Nephron (organoid): Measurements from ENCODE around the gene TDP2.

Source experiments
- H3K27ac Mint-ChIP-seq, 3 experiments: 2 replicates each; pipeline ENCODE4 v1.8.0; 2020; ENCODE audit warnings: mixed read lengths in 3 of 3, mild to moderate bottlenecking in 2 of 3, moderate library complexity in 1 of 3
- H3K27me3 Mint-ChIP-seq: 2 replicates; pipeline ENCODE4 v1.8.0; 2021; ENCODE audit warnings: low read depth, mild to moderate bottlenecking, moderate library complexity, mixed read lengths
- H3K36me3 Mint-ChIP-seq: 2 replicates; pipeline ENCODE4 v1.8.0; 2020; ENCODE audit warnings: low read depth, mixed read lengths
- H3K4me1 Mint-ChIP-seq: 2 replicates; pipeline ENCODE4 v1.8.0; 2020; ENCODE audit warnings: mixed read lengths
- H3K4me3 Mint-ChIP-seq, 3 experiments: 2 replicates each; pipeline ENCODE4 v1.8.0; 2020; ENCODE audit warnings: mild to moderate bottlenecking in 3 of 3, mixed read lengths in 3 of 3, moderate library complexity in 2 of 3
- H3K9me3 Mint-ChIP-seq: 2 replicates; pipeline ENCODE4 v1.8.0; 2020; ENCODE audit warnings: mixed read lengths
- TF ChIP-seq, protein P1 (sequence below), 3 experiments: fragments of 200-600 bp; sonication (generic); IDR thresholded peaks; one replicate each; pipeline ENCODE4 v1.5.0; 2021; ENCODE audit warnings: antibody characterized with exemption in 3 of 3; ENCODE audit not compliant: unreplicated experiment in 3 of 3

Gene TDP2

DNA sequence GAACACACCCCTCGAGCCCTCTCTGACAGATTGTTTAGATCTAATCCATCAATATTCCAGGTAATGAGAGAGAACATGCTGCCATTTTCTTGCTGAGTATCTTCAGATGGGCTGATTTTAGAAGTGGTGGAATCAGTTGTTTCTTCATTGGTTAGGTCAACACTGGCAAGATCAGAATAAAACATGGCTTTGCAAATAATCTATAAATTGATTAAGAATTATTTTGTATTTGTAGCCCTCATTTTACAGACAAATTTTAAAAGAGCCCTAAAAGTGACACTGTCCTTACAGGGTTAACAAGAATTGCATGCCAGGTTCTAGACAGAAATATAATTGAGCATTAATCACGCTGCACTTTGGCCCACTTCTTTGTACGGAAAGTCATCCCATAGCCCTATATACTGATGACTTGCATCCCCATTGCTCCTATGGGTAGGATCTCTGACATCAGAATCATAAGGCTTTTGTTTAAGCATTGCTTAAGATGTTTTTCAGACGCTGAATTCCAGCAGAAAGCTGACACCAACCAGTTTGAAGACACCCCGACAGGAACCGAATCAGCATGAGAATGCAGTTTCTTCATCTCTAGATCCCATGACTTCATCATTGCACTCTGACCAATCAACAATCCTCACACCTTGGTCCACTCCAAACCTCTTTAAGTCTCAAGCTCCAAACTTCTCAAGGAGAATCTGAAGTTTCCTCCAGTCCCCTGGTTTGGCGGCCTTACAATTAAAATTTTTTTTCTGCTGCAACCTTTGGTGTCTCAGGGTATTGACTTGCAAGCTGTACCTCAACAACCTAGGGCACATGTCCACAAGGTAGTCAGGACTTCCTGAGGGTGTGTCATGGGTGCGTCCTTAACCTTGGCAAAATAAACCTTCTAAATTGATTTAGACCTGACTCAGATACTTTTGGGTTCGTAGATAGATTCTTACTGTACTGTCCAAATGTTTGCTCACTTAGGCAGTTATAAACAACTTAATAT lies 7.8 kb downstream of the TDP2 start:
- Mint-ChIP-seq H3K9me3 (no peaks in the 10 kb centered on the region), H3K36me3 (peaks cover 58% of the 10 kb centered on the region), H3K27ac (no peak overlapping the region), H3K27me3 (no peaks in the 10 kb centered on the region), H3K4me1 (peaks cover 13% of the 10 kb centered on the region), H3K4me3 (no peak overlapping the region)
- TF ChIP-seq, protein P1, sequence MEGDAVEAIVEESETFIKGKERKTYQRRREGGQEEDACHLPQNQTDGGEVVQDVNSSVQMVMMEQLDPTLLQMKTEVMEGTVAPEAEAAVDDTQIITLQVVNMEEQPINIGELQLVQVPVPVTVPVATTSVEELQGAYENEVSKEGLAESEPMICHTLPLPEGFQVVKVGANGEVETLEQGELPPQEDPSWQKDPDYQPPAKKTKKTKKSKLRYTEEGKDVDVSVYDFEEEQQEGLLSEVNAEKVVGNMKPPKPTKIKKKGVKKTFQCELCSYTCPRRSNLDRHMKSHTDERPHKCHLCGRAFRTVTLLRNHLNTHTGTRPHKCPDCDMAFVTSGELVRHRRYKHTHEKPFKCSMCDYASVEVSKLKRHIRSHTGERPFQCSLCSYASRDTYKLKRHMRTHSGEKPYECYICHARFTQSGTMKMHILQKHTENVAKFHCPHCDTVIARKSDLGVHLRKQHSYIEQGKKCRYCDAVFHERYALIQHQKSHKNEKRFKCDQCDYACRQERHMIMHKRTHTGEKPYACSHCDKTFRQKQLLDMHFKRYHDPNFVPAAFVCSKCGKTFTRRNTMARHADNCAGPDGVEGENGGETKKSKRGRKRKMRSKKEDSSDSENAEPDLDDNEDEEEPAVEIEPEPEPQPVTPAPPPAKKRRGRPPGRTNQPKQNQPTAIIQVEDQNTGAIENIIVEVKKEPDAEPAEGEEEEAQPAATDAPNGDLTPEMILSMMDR (IDR thresholded peaks at IDR 0.05; ENCODE audit: unreplicated experiment in 3 of 3): no peak

DNA sequence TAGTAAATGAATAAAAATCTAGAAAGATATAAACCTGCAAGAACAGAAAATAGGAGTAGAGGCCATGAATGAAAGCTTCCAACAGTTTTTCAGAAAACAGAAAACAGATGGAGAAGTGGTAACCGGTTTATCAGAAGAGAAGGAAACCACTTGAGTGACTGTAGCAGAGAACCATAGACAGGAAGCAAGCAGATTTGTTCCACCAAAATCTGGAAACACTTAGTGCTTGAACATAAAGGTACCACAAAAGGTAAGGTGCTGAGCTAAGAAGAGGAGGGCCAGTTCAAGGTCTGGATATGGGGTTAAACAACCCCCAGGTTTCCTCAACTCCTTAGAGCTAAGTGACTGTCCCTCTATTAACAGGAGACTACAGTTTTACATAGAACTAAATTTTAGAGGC lies 11.5 kb downstream of the TDP2 start:
- Mint-ChIP-seq H3K9me3 (no peaks in the 10 kb centered on the region), H3K4me1 (no peaks in the 10 kb centered on the region), H3K36me3 (peaks cover 56% of the 10 kb centered on the region), H3K27ac (no peak overlapping the region), H3K4me3 (no peak overlapping the region), H3K27me3 (no peaks in the 10 kb centered on the region)
- TF ChIP-seq, protein P1 (IDR thresholded peaks at IDR 0.05; ENCODE audit: unreplicated experiment in 3 of 3): no peak

- no peak overlapping the region for H3K27ac Mint-ChIP-seq
- no peaks in the 10 kb centered on the region for H3K9me3 Mint-ChIP-seq
- no peak overlapping the region for H3K4me3 Mint-ChIP-seq
- H3K4me1 Mint-ChIP-seq: peaks cover 5% of the 10 kb centered on the region
- TF ChIP-seq, protein P1 (IDR thresholded peaks at IDR 0.05; ENCODE audit: unreplicated experiment in 3 of 3): no peak
- peaks cover 22% of the 10 kb centered on the region for H3K27me3 Mint-ChIP-seq
- H3K36me3 Mint-ChIP-seq: peaks cover 38% of the 10 kb centered on the region
These were observed 16.3 kb downstream of the TDP2 start for GRCh38 chr6:24650365-24650764.

DNA sequence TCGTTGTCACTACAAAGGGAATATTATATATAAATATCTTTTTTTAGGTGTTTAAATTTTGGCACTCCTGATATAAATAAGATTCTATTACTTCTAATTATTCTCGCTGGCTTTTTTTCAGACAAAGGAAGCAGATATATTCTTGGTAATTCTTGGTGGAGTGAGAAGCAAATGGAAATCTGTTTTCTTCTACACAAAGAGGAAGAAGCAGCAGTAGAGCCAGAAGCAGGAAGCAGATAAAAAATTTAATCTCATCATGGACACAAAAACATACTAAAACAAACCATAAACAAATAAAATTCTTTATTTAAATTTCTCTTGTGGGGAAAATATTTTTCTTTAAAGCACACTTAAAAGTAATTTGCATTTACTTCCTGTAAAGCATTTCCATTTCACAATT lies 17.0 kb downstream of the TDP2 start:
- H3K27ac Mint-ChIP-seq: no peak overlapping the region
- H3K4me1 Mint-ChIP-seq: peaks cover 8% of the 10 kb centered on the region
- H3K27me3 Mint-ChIP-seq: peaks cover 28% of the 10 kb centered on the region
- H3K9me3 Mint-ChIP-seq: no peaks in the 10 kb centered on the region
- peaks cover 38% of the 10 kb centered on the region for H3K36me3 Mint-ChIP-seq
- TF ChIP-seq, protein P1 (IDR thresholded peaks at IDR 0.05; ENCODE audit: unreplicated experiment in 3 of 3): no peak
- H3K4me3 Mint-ChIP-seq: no peak overlapping the region

DNA sequence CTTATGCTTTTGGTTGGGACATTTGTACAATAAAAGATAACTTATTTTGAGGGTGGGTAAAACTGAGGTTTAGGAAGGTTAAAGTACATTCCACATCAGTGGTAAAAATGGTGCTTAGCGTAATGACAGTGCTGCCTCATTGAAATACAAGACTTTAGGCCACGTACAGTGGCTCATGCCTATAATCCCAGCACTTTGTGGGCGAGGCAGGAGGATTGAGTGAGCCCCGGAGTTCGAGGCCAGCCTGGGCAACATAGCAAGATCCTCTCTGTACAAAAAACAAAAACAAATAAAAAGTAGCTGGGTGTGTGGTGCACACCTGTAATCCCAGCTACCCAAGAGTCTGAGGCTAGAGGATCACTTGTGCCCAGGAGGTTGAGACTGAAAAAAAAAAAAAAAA lies 18.4 kb downstream of the TDP2 start:
- Mint-ChIP-seq H3K27ac (no peak overlapping the region), H3K27me3 (peaks cover 42% of the 10 kb centered on the region), H3K4me3 (no peak overlapping the region), H3K4me1 (peaks cover 8% of the 10 kb centered on the region), H3K36me3 (peaks cover 30% of the 10 kb centered on the region), H3K9me3 (no peaks in the 10 kb centered on the region)
- TF ChIP-seq, protein P1 (IDR thresholded peaks at IDR 0.05; ENCODE audit: unreplicated experiment in 3 of 3): no peak

DNA sequence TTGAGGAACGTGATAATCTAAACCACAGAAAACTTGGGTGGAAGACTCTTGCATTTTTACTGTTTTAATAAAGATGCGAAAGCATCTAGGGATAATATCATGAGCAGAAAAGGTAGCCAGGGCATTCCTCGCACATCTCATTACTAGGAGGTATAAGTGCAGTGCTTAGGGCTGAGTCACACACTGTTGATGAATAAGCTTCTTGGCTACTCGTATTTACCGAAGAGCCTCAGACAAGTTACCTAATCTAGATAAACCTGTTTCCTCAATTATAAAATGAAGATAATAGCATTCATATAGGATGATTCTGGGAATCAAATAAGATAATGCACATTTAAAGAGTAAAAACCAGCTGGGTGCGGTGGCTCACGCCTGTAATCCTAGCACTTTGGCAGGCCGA lies 19.9 kb downstream of the TDP2 start:
- TF ChIP-seq, protein P1 (IDR thresholded peaks at IDR 0.05; ENCODE audit: unreplicated experiment in 3 of 3): no peak
- H3K9me3 Mint-ChIP-seq: no peaks in the 10 kb centered on the region
- H3K27ac Mint-ChIP-seq: no peak overlapping the region
- H3K27me3 Mint-ChIP-seq: peaks cover 43% of the 10 kb centered on the region
- peak overlapping the region; percentile 84 to 90 (median 88) for H3K4me3 Mint-ChIP-seq
- H3K36me3 Mint-ChIP-seq: peaks cover 15% of the 10 kb centered on the region
- peaks cover 8% of the 10 kb centered on the region for H3K4me1 Mint-ChIP-seq
